GM12878 (cell line): Measurements from ENCODE around the gene ZFP62. TPM values are rescaled to one million over a fixed set of nuclear protein-coding genes. Genes with fewer than 3 reads are reported as not detected.

ENCODE experiments used
- ASH2L ChIP-seq: fragments of 300-600, 200-600 bp; sonication (generic); IDR thresholded peaks from 2 replicates; pipeline ENCODE4 v1.6.1; 2017; ENCODE audit warnings: low read depth, mild to moderate bottlenecking, borderline replicate concordance
- BHLHE40 ChIP-seq, 2 experiments: fragments of 450-650 bp in 1 of 2; IDR thresholded peaks; 2 replicates each; pipeline ENCODE4 v1.6.1; 2011 to 2017; ENCODE audit warnings: low read depth in 2 of 2, borderline replicate concordance in 1 of 2, improper control_type of control experiment in 1 of 2, low read length in 1 of 2, mild to moderate bottlenecking in 1 of 2
- CHD1 ChIP-seq: IDR thresholded peaks from 2 replicates; pipeline ENCODE4 v1.6.1; 2012; ENCODE audit warnings: low read depth, low read length, improper control_type of control experiment
- E2F4 ChIP-seq: IDR thresholded peaks from 2 replicates; pipeline ENCODE4 v1.6.1; 2012; ENCODE audit warnings: low read depth, low read length, improper control_type of control experiment
- HDAC2 ChIP-seq: fragments of 200-600 bp; sonication (generic); IDR thresholded peaks from 2 replicates; pipeline ENCODE4 v1.6.1; 2017
- HDGF ChIP-seq: fragments of 450-650 bp; IDR thresholded peaks from 2 replicates; pipeline ENCODE4 v1.6.1; 2016; ENCODE audit warnings: antibody characterized with exemption
- IKZF2 ChIP-seq, 2 experiments: fragments of 450-650 bp; IDR thresholded peaks; 2 replicates each; pipeline ENCODE4 v1.6.1; 2017; ENCODE audit warnings: mild to moderate bottlenecking in 2 of 2, moderate library complexity in 2 of 2
- PAX5 ChIP-seq: IDR thresholded peaks from 2 replicates; pipeline ENCODE4 v1.6.1; 2011; ENCODE audit warnings: low read depth, low read length, borderline replicate concordance
- PAX8 ChIP-seq: fragments of 450-650 bp; IDR thresholded peaks from 2 replicates; pipeline ENCODE4 v1.6.1; 2017; ENCODE audit warnings: mild to moderate bottlenecking, moderate library complexity
- POLR2AphosphoS2 ChIP-seq: IDR thresholded peaks from 2 replicates; pipeline ENCODE4 v1.6.1; 2011; ENCODE audit warnings: low read depth, mild to moderate bottlenecking, low read length, improper control_type of control experiment, moderate library complexity
- POLR2AphosphoS5 ChIP-seq: IDR thresholded peaks from 2 replicates; pipeline ENCODE4 v1.6.1; 2011; ENCODE audit warnings: mild to moderate bottlenecking, low read length, inconsistent platforms
- PRDM15 ChIP-seq: fragments of 450-650 bp; formaldehyde crosslinking; IDR thresholded peaks from 2 replicates; pipeline ENCODE4 v1.4.0; 2020; ENCODE audit warnings: mild to moderate bottlenecking, moderate library complexity
- REST ChIP-seq: IDR thresholded peaks from 2 replicates; pipeline ENCODE4 v1.6.1; 2012; ENCODE audit warnings: mild to moderate bottlenecking, low read depth, low read length
- SMARCA5 ChIP-seq: fragments of 450-650 bp; IDR thresholded peaks from 2 replicates; pipeline ENCODE4 v1.6.1; 2017; ENCODE audit warnings: mild to moderate bottlenecking
- SP1 ChIP-seq: IDR thresholded peaks from one replicate; pipeline ENCODE4 v1.6.1; 2011; ENCODE audit warnings: low read depth, low read length
- ZBED1 ChIP-seq: IDR thresholded peaks from 2 replicates; pipeline ENCODE4 v1.6.1; 2016; ENCODE audit warnings: borderline replicate concordance
- ZBTB40 ChIP-seq: fragments of 450-650 bp; IDR thresholded peaks from 2 replicates; pipeline ENCODE4 v1.6.1; 2016; ENCODE audit warnings: mild to moderate bottlenecking, moderate library complexity, borderline replicate concordance
- polyA plus RNA-seq, 11 experiments: library from polyadenylated mRNA; depleted of rRNA in 4 of 11; unstranded in 6 of 11; stranded (reverse) in 5 of 11; fragments of >200 nt; fragmentation: Nextera tagmentation in 4 of 11; fragmentation: Illumina TruSeq in 1 of 11; extraction: Ambion mirVana in 4 of 11; extraction: Trizol in 1 of 11; gene quantifications; 1 replicate in 1 of 11; 2 replicates in 10 of 11; pipeline versions ENCODE4 v1.2.1 to v1.2.3, GENCODE V29; 2011 to 2016; ENCODE audit warnings: inconsistent platforms in 2 of 11, missing spikeins in 2 of 11, low read depth in 1 of 11
- total RNA-seq, 4 experiments: library from RNA; depleted of rRNA in 3 of 4; stranded (reverse); fragments of >200 nt in 3 of 4; fragmentation: Illumina TruSeq in 1 of 4; extraction: Trizol in 1 of 4; gene quantifications; 2 replicates each; pipeline versions ENCODE4 v1.2.1 to v1.2.3, GENCODE V29; 2013 to 2021

ZFP62 gene
- total and polyA plus RNA-seq, 10 of the 15 experiments (the other 5 are each of a cell fraction or from before 2014, with no cell fraction given), result 9.2 to 39.7 (median 21.1) TPM

GRCh38 chr5:180830253-180831138, 30.6 kb downstream of the ZFP62 start (continued):
- peak; percentile 77 for TF ChIP-seq POLR2AphosphoS5
- no peak; the same call in 1 of the 2 replicates for TF ChIP-seq HDGF
- no peak for TF ChIP-seq SP1
- TF ChIP-seq CHD1, result no peak
- 0 out of 2 replicates have a peak, but pooled peaks have one; percentile 8 for TF ChIP-seq POLR2AphosphoS2
- no peak for TF ChIP-seq ASH2L
- TF ChIP-seq HDAC2, result no peak
- no peak for TF ChIP-seq PAX5
- no peak for TF ChIP-seq E2F4
- TF ChIP-seq PRDM15 (CRISPR knock-in tag), result no peak
- TF ChIP-seq BHLHE40 (IDR thresholded peaks at IDR 0.05; ENCODE audit: borderline replicate concordance in 1 of 2, low read depth in 2 of 2, low read length in 1 of 2), result peak; percentile 23 to 47; a peak in 2 of 4 replicates
- no peak for TF ChIP-seq ZBTB40
- TF ChIP-seq PAX8, result no peak
- no peak for TF ChIP-seq ZBED1
- TF ChIP-seq REST, result no peak
- TF ChIP-seq SMARCA5, result no peak
- no peak for TF ChIP-seq IKZF2 (IDR thresholded peaks at IDR 0.05)
